T-helper 9 cell (primary cell): Measurements from ENCODE around the gene MGAT1.

Source experiments
- DNase-seq: peaks from one replicate; pipeline ENCODE4 v3.0.0-alpha.2; 2020

MGAT1 gene

DNA sequence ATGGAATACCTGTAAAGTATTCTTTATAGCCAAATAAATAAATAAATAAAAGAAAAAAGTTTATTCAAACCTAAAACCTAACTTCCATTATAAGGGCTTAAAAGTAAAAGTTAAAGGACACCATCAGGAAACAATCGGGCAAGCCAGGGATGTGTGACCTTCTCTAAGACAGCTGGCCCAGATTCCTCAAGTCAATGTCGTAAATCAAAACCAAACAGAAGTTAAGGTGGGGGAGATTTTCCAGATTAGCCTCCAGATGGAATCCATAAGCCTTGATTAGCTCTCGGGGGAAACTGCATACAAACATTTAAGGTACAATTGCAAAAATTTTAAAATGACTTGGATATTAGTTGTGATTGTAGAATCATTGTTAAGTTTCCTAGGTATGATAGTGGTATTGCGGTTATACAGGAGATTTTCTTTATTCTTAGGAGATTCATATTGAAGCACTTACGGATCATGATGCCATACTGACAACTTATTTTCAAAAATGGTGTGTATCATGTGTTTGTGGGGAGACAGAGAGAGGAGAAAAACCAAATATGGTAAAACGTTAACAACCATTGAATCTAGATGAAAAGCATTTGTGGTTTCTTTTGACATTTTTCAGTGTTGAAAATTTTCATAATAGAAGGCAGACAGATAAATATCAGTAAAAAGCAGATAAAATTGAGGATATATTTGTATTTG, 21.5 kb upstream of the MGAT1 start:
- no peak for DNase-seq

DNA sequence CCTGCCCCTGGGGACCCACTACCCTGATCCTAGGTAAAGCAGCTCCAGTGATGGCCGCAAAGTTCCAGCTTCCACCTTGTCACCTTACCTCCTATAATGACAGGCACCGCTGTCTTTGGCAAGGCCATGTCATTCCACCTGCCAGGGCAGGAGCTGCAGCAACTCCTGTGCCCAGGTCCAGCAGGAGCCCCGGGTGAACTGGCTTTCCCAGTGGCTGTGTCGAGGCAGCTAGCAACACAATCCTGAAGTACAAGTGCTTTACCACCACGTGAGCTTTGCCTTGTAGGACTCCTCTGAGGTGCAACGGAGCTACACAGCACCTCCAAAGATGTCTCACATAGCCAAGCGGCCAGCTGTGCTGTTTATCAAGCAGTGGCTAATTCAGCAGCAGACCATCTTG, 20.7 kb upstream of the MGAT1 start:
- no peak for DNase-seq

DNA sequence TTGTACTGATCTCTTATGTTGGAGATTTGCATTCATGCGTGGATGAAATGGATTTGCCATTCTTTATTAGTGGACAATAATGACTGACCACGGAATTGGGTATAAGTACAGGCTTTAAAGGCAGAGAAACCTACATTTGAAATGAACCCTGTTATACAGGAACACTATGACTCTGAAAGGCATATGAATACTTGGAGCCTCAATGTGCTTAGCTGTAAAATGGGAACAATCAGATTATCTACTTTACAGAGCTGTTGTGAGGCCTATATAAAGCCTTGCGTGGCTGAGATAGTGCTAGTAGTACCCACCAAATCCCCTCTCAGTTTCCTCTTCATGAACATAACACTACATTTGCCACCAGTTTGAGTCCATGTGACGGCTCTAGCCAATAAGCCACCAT, 18.9 kb upstream of the MGAT1 start:
- DNase-seq, result no peak

DNA sequence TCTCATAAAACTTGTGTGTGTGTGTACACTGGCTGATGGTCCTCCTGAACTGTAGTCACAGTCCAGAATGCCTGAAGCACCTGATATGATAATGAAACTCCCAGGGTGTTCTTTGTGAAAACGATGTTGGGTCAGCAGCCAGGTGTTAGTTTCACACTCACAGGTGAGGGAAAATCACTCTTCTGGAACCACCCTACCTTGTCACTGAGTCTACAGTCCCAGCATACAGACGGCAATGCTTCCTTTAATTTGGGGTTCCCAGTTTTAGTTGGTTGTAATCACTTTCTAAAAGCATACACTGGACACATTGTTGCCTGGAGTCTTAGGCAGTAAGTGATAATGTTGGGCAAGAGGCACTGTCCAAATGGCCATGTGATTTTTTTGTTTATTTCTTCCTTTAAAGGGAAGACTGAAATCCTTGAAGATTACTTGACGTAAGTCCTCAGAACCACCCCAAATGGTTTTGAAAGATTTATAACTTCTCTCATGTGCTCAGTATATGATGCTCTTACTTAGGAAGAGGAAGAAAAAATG, 18.2 kb upstream of the MGAT1 start:
- no peak for DNase-seq

DNA sequence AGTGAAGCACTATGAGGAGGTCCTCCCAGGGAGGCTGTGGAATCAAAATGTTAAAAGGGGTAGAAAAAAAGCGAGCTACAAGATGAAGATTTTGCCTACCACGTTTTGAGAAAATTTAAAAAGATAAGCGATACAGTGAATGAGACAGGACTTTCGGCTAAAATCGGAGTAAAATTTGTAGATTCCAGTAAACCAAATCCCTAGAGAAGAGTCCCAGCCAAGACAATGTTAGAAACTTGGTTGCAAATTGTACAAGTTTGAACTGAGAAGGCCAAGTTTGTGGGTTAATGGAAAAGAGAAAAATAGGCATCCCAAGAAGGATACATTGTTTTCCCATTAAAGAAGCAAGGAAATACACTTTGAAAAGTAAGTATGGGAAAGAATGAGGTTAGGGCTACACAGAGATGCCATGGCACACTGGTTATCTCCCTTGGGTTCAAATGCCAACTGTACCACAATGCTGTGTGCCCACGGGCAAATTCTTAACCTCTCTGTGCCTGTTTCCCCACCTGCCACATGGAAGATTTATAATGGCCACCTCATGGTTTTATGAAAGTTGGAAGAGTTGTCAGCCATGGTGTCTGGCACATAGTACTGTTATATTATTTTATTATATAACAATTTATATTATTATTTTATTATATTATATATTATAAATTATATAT, 16.2 kb upstream of the MGAT1 start:
- DNase-seq, result no peak

DNA sequence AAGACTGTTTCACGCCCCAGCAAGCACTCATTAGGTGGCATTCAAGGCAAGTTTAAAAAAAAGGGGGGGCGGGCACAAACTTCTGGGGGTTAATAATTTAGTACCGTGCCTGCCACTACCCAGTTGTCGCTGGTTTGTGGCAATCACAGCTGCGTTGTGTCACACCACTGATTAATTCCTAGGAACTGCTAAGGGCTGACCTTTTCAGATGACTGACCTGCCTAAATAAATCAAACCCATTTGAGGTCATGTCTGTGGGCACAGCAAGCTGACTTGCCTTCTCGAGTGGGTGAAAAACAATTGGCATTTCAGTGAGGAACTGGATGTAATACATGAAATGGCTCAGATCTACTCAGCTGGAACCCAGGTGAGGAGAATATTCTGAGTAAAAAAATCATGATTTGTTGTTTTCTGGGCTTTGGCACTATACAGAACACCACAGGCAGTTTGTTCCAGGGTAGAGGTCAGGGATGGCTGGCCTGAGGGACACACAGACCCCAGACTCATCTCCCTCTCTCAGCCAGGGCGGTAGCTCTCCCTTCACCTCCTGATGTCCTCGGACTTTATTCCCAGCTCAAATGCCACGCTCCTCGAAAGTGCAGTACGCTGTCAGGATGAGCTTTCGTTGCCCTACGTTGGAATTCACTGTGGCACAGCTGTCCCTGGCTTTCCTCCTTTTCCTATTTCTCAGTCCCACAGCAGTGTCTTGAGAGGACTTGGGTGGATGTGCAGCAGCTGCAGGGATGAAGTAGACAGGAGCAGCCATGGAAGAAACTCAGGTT, 15.5 kb upstream of the MGAT1 start:
- no peak for DNase-seq

DNA sequence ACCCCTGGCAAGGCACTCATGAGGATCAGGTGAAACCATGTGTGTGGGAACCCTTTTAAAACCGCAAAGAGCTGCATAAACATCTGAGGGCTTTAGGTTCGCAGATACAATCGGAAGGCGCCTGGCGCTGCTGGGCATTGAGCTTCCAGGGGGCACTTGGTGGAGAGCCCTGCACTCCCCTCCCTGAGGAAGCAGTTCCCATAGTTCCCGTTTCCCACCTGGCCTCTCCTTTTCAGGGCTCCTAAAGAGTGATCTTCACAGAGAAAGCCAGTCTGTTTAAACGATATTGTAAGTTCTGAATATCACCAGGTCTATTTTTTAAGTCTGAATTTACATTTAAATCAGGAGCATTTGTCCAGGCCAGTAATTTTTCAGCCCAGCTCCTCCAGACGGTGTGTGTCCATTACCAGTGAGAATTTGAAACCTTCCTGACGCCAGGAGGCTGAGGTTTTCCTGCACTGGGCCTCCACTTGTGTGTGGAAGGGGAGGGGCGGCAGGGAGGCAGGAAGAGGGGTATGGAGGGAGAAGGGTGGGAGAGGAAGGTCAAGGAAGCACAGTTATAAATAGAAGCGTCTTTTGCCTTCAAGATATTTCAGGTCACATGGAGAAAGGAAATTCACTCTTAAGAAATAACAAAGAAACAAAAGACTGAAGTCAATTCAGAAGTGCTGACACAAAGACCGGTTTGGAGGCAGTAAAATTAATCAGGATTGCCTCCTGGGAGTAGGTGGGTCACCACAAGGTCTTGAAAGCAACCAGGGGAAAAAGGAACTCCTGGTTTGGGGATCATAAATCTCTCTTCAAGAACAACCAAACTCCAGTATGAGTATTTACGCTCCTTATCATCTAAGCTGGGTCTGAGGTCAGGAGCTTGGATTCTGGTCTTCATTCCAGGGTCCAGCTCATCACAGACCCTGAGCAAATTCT, 14.3 kb upstream of the MGAT1 start:
- DNase-seq, result no peak

DNA sequence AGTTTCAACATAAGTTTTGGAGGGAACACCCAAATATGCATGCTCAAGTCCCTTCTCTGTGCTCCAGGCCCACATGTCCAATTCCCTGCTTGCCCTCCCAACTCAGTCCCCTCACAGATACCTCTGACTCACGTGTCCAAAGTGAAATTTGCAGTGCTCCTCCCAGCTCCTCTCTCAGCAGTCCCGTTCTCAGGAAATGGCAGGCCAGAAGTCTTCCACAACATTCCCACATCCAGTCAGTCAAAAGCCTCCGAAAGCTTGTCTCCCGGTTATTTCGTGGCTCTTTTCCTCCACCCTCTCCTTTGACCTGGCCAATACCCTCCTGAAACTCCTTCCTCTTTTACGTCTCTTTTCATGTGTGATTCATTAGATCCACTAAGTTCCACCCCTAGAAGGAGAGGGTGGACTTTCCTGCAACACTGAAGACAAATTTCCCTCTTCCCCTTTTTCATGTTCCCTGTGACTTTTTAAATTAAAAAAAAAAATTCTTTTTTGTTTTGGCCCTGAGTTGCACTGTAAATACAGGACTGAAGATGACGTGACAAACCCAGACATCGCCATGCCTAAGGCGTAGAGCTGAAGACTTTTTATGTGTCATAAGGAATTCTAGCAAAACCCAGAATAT, 12.8 kb upstream of the MGAT1 start:
- DNase-seq, result no peak

DNA sequence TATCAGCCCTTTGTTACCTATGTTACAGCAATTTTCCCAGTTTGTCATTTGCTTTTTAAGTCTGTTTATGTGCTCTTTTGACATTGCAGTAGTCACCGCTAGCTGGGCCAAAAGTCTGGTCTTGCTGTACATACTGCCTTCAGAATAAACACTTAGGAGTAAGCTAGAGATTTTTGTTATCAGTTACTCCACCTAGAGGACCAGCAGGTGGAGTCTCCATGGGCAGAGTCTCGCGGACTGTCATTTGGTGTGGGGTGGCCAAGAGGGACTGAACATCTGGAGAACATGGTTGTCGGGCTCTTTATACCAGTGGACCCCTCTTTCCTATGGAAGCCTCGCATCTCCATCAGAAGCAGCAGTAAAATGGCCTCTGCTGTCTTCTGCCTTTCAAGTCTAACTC, 10.8 kb upstream of the MGAT1 start:
- no peak for DNase-seq

DNA sequence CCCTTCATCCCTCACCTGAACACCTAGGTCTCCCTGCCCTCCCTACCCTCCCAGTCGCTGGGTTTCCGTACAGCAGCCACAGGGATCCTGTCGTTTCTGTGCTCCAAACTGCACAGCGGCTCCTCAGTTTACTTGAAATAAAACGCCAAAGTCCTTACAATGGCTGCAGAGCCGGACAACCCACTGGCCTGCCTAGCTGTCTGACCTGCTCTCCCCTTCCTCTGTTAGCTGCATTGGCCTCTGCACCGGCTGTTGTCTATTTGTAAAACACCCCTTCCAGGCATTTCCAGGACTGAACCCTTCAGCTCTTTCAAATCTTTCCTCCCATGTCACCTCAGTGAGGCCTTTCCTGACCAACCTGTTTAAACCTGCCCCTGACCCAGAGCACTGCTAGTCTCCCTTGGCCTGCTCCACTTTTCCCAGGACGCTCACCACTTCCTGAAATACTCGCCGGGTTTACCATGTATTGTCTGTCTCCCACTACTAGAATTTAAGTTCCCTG, 9.1 kb upstream of the MGAT1 start:
- no peak for DNase-seq

DNA sequence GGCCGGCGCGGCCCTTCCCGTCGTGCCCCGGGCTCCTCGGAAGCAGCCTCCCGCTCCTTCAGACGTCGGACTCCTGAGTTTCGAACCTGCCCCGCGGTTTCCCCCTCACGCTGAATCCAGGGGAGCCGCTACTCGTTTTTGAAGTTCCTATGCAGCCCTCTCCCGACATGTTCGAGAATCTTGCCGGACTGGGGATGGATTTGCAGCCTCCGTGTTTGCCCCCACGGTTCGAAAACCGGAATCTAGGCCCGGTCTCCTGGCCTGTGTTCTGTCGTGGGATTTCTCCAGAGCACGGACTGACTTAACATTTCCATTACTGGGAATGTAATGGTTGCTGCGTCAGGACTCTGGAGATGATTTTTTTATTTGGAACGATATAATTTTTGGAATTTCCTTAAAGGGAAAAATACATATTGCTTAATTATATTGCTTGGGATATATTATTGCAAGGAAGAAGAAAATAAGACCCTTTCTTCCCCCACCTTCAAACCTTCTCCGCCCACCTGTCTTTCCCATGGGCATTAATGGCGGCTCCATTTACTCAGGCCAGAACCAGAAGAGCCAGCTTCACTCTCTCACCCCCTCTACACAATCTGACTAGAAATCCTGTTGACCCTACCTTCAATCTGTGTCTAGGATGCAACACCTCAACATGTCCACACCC, 8.5 kb upstream of the MGAT1 start:
- no peak for DNase-seq

DNA sequence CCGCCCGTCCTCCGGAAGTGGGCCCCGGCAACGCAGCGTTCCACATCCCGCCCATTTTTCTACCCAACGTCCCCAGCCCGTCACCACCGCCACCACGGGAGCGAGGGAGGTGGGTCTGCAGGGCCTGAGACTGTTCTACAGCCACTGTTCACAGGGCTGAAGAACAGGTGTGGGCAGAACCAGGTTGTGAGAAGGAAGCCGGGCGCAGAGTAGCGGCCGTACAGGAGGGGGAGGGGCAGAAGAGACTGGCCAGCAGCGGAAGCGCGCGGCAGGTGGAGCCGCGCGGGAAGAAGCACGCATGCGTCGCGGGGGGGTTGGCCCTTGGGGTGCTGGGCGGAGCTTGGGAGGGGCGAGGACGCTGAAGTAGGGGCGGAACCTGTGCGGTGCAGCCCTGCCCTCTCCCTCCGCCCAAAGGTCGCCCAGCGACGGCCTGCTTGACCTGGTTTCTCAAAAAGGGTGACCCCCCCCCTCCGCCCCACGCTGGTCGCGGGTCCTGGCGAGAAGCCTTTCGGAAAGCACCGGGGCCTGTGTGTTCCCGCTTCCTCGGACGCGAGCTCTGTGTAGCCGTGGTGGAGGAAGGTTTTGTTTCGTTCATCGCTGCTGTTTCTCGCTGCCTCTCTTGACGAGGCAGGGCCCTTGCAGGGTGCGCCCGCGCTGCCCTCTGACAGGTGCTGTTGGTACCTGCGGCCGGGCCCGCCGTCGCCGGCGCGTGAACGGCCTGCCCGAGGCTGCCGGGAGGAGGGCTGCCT, 7.8 kb upstream of the MGAT1 start:
- peak; percentile 95 for DNase-seq

DNA sequence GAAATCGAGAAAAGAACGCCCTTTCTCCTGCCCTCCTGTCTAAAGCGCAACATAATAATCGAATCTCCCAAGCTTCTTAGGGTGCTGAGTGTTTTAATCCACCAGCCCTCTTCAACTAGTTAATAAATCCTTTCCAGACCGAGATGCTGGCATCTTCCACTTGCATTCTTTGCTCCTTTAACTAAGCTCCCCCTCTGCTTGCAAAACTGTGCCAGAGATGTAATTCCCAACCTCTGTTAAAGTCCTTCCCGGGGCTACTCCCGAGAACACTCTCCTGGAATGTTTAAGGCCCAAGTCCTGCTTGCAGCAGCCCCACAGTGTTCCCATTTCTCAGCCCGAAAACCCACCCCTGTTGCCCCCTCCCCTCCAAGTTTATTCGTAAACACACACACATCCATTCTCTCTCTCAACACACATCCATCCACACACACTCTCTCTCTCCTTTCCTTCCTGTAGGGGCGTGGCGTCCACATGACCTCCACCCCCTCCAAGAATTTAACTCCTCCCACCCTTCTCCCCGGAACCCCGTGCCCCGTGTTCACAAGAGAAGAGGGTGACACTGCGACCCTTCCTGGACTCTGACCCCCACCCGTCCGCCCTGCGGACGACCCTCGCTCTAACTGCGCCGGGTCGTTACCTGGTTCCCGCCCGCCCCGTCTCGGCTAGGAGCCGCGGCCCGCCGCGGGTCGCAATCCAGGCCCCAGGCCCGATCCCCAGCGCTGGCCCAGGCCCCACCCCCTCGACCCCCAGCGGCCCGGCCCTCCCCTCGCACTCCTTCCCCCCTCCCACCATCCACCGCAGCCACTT, 7.0 kb upstream of the MGAT1 start:
- DNase-seq, result peak; percentile 91

DNA sequence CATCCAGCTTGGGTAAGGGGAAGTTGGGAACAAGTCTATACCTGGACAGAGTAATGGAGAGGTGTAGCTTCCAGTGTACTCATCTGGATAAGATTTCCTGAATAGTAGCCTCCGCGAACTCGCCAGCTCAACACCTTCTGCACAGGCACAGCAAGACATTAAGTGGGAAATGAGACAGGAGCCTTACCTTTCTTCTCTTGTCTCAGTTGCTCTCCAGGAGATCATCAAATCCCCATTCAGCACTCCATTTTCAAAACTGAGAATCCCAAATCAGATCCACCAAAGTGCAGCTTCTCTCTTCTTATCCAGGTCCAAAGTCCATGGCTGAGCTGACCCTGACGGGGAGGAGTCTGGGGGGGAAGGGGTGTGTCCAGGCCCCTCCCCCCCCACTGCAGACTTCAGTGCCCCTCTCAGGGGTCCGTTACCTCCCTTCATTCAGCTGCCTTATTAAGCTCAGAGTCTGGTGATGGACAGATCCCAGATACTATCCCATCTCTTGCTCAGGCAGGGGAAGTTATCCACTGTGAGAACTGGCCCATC, 5.9 kb upstream of the MGAT1 start:
- no peak for DNase-seq

DNA sequence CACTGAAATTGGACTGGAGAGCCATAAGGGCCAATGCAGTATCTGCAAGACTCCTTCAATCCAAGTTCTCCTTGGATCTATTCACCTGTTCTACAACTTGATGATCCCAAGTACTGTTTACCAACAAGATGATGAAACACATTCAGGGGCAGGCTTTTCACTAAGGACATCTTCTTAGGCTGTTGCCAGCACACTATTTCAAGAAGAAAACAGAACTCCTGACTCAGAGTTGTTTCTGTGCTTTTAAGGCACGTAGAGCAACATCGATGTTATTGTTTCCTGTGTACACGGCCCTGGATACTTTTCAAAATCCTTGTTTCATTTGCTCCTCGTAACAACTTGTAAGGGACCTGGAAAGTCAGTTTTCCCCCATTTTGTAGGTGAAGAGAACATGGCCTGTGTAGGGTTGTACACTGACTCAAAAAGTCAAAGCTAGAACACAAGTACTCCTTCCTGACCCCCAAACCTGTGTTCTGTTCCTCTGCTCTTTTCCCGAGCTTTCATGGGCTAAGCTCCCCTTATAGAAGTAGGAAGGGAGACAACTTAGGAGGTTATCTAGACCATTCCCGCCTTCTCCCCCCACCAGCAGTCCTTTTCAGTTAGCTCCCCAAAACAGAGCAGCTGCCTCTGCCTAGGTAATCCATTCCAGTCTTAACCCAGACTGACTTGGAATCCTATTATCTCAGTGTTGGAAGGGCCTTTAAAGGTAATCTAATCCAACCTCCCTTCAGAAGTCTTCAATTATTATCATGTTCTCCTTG, 5.2 kb upstream of the MGAT1 start:
- DNase-seq, result no peak

DNA sequence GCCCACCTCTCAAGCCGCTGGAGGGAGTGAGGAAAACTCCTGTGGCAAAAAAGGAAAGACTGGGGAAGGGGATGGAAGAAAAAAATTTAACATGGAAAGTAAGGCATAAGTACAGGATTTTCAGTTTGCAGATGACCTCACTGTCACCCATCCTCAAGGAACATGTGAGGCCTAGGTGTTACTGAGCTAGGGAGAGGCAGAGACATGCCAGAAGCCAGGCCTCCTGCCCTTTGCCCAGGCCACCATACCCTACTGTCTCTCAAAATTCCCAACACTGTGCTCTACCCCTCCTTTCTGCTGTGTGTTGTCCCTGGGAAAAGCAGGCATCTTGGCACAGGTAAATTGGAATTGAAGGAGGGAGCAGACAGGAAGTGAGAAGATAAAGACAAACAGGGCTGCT, 4.4 kb upstream of the MGAT1 start:
- no peak for DNase-seq

DNA sequence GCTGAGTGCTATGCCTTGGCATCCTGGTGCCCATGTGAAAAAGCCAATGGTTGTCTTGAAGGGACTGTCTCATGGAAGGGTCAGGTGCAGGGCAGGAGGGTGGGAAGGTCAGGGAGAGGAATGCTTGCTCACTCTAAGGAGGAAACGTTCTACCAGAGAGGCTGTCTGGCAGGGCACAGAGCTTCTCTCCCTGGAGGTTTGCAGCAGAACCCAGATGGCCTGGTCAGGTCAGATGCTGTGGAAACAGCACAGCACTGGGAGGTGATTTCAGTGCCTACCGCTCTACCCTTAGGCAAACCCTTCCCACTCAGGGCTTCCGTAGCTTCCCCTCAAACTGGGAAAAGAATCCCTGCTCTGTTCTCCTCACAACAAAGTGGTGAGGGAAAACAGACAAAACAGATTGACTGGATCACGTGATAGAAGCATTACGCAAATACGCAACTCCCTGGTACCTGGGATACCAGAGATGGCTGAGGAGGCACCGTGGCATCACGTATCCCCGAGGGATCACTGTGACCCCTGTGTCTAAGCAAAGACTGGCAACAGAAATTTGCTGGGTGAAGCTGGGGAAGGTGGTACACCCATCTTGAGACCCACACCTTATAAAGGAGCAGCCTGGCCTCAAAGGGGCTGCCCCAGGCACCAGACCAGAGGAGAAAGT, 3.9 kb upstream of the MGAT1 start:
- DNase-seq, result no peak

DNA sequence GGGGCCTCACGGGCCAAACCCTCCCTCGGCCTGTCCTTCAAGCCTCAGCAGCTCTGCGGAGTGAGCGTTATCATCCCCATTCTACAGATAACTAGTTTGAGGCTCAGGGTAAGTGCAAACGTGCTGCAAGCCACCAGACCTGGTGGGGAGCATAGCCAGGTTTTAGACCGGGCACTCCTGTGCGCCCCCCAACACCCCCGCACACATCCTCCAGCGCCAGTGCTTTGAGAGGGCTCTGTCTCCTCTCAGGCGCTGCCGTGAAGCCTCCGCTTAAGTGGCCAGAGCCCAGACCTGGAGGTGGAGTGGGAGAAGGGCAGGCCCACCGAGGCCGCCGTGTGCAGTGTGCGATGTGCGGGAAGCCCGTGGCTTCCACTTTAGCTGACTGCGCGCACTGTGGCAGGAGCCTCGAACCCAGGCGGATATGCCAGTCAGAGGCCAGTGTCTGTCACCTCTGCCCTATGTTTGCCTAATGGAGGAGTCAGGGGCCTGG, 1.6 kb upstream of the MGAT1 start:
- DNase-seq, result no peak
